ENCODE measurements around the gene CMSS1. TPM values are rescaled to one million over a fixed set of nuclear protein-coding genes. Genes with fewer than 3 reads are reported as not detected.
A peak's percentile ranks its signal among the peaks of the same experiment; 100 is the strongest.

CMSS1 gene
- total RNA-seq, 8 experiments from 2014 or later: 28.2 to 57.2 (median 41.5) TPM

DNA sequence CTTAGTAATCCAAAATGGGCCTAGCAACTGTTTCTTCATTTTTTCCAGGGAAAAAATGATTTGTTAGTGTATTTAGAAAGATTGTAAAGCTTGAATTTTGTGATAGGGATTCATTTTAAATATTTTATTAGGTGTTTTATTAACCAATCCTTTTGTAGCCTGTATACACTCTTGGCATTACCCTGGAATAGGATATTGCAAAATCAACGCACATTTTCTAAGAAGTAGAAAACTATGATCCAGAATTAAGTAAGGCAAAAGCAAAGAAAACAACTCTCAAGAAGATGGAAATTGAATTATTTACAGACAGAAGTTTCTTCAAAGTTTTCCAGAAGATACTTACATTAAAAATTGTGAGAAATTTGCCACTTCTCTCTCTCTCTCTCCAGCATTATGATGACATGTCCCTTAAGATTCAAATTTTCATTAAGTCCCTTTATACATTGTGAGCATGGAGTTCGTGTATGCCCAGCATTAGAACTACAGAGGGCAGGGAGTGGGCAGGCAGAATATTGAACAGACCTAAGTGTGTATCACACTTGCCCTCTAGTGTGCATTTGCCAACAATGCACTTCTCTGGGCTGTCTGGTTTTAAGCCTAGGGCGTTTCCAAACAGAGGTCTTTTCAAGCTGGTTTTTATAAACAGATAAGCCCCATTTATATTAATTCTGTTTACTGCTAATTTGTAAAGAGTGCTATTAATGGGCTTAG is 28.5 kb upstream of the CMSS1 start:
- in situ Hi-C loops (cut with MboI; ENCODE audit: low pct_unique_long_range_greater_than_20kb in 2 of 9, low sequenced_read_pairs in 9 of 9, unreplicated experiment in 9 of 9): no loop called here
- ATAC-seq (replicated peaks in 6 of 8): peak; percentile 70 to 100 (median 89)
- WGBS, 10 experiments: 0 to 90% (median 25%) methylated on average over 1 to 3 of the region's 3 CpGs
- H3K4me1 ChIP-seq (replicated peaks in 1 of 2): no peaks in the 10 kb centered on the region
- H3K27ac ChIP-seq: no peak overlapping the region
- no peak overlapping the region for H3K4me3 ChIP-seq

DNA sequence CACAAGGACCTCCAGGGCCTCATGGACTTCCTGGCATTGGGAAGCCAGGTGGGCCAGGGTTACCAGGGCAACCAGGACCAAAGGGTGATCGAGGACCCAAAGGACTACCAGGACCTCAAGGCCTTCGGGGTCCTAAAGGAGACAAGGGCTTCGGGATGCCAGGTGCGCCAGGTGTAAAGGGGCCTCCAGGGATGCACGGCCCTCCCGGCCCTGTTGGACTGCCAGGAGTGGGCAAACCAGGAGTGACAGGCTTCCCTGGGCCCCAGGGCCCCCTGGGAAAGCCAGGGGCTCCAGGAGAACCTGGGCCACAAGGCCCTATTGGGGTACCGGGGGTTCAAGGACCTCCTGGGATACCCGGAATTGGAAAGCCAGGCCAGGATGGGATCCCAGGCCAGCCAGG is 23.2 kb upstream of the CMSS1 start:
- no peaks in the 10 kb centered on the region for H3K4me1 ChIP-seq (replicated peaks in 1 of 2)
- WGBS, 10 experiments: 77 to 100% (median 87%) methylated on average over 1 to 6 of the region's 8 CpGs; no CpG with 5 or more reads in 4 of the 10 experiments
- no peak overlapping the region for H3K27ac ChIP-seq
- H3K4me3 ChIP-seq: no peak overlapping the region
- ATAC-seq (replicated peaks in 6 of 8): no peak
- in situ Hi-C loops (cut with MboI; ENCODE audit: low pct_unique_long_range_greater_than_20kb in 2 of 9, low sequenced_read_pairs in 9 of 9, unreplicated experiment in 9 of 9): no loop called here

DNA sequence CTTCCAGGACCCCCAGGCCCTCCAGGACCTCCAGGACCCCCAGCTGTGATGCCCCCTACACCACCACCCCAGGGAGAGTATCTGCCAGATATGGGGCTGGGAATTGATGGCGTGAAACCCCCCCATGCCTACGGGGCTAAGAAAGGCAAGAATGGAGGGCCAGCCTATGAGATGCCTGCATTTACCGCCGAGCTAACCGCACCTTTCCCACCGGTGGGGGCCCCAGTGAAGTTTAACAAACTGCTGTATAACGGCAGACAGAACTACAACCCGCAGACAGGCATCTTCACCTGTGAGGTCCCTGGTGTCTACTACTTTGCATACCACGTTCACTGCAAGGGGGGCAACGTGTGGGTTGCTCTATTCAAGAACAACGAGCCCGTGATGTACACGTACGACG is 22.1 kb upstream of the CMSS1 start:
- in situ Hi-C loops (cut with MboI; ENCODE audit: low pct_unique_long_range_greater_than_20kb in 2 of 9, low sequenced_read_pairs in 9 of 9, unreplicated experiment in 9 of 9): no loop called here
- Histone ChIP-seq H3K4me1 (replicated peaks in 1 of 2) (no peaks in the 10 kb centered on the region), H3K4me3 (no peak overlapping the region), H3K27ac (no peak overlapping the region)
- ATAC-seq (replicated peaks in 6 of 8): no peak
- 80 to 100% (median 88%) methylated on average over 1 to 12 of the region's 15 CpGs; no CpG with 5 or more reads in 3 of the 10 experiments for WGBS, 10 experiments

DNA sequence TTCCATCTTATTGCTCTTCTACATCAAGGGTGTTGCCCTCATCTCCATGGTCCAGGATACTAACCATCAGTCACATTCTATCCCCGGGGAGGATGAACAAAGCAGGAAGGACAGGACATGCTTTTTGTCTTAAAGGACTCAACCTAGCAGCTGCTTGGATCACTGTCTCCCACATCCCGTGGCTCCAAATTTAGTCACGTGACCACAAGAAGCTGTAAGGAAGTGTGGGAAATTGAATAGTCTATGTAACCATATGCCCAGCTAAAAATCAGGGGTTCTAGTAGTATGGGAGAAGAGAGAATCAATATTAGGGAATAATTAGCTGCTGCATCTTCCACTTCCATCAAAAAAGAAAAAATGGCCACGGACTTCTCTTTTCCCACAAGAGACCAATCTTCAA is 18.2 kb upstream of the CMSS1 start:
- WGBS, 10 experiments: 33 to 100% (median 90%) methylated on average over 1 to 4 of the region's 4 CpGs; no CpG with 5 or more reads in 1 of the 10 experiments
- no peak for ATAC-seq (replicated peaks in 6 of 8)
- in situ Hi-C loops (cut with MboI; ENCODE audit: low pct_unique_long_range_greater_than_20kb in 2 of 9, low sequenced_read_pairs in 9 of 9, unreplicated experiment in 9 of 9): no loop called here
- H3K27ac ChIP-seq: no peak overlapping the region
- H3K4me3 ChIP-seq: no peak overlapping the region
- H3K4me1 ChIP-seq (replicated peaks in 1 of 2): no peaks in the 10 kb centered on the region

DNA sequence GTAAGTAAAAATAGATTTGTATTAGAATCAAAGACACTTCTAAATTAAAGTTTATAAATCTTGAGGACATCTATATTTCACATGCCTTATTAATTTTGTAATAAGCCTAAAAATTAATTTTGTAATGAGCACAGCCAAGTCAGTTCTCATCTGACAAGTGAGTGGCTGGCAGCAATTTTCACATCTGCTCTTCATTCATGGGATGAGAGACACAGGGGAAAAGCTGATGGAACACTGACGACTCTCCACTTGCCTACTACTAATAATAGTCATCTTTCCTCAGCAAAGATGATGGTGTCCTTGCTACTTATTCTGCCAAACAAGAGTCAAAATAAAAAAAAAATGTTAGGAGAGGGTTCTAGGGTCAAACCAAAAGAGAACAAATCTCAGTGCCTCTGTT is 14.4 kb upstream of the CMSS1 start:
- Histone ChIP-seq H3K4me1 (replicated peaks in 1 of 2) (no peaks in the 10 kb centered on the region), H3K4me3 (no peak overlapping the region), H3K27ac (no peak overlapping the region)
- in situ Hi-C loops (cut with MboI; ENCODE audit: low pct_unique_long_range_greater_than_20kb in 2 of 9, low sequenced_read_pairs in 9 of 9, unreplicated experiment in 9 of 9): no loop called here
- WGBS, 10 experiments: 17 to 92% (median 59%) methylated on average over 1 of the region's 1 CpG; no CpG with 5 or more reads in 2 of the 10 experiments
- ATAC-seq (replicated peaks in 6 of 8): no peak

DNA sequence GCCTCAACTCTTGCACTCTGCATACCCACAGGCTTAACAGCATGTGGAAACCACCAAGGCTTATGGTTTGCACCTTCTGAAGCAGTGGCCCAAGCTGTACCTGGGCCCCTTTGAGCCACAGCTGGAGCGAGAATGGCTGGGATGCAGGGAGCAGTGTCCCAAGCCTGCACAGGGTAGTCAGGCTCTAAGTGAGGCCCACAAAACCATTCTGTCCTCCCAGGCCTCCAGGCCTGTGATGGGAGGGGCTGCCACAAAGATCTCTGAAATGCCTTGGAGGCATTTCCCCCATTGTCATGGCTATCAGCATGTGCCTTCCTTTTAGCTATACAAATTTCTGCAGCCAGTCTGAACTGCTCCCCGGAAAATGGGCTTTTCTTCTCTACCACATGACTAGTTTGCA is 12.5 kb upstream of the CMSS1 start:
- H3K27ac ChIP-seq: no peak overlapping the region
- no peak overlapping the region for H3K4me3 ChIP-seq
- in situ Hi-C loops (cut with MboI; ENCODE audit: low pct_unique_long_range_greater_than_20kb in 2 of 9, low sequenced_read_pairs in 9 of 9, unreplicated experiment in 9 of 9): no loop called here
- H3K4me1 ChIP-seq (replicated peaks in 1 of 2): no peaks in the 10 kb centered on the region
- WGBS, 10 experiments: 10 to 100% (median 80%) methylated on average over 1 to 2 of the region's 2 CpGs; no CpG with 5 or more reads in 3 of the 10 experiments
- ATAC-seq (replicated peaks in 6 of 8): no peak

DNA sequence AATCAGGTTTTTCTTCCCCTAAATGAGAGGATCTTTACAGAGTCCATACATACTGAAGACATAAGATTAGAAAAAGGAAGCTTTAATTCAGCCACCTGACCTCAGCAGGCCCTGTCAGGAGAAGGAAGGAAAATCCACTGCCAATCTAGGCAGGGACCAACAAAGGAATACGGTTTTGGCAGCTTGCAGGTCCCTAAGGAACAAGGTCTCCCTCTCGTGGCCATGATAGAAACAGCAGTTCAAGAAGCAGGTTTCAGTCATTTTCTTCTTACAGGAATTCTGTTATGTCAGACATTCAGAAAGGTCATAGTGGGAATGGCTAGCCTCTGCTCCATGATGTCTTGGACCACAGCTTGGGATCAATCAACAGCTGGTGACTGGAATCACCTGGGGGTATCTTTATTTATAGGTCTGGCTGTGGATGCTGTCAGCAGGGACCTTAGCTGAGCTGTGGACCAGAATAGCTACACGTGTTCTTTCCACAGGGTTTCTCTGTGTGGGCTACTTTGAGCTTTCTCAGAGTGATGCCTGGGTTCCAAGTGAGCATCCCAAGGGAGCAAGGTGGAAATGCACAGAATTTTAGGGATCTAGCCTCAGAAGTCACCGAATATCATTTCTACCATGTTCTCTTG is 9.4 kb upstream of the CMSS1 start:
- 0 to 80% (median 54%) methylated on average over 1 to 3 of the region's 4 CpGs; no CpG with 5 or more reads in 5 of the 10 experiments for WGBS, 10 experiments
- Histone ChIP-seq H3K27ac (no peak overlapping the region), H3K4me1 (replicated peaks in 1 of 2) (no peaks in the 10 kb centered on the region), H3K4me3 (no peak overlapping the region)
- in situ Hi-C loops (cut with MboI; ENCODE audit: low pct_unique_long_range_greater_than_20kb in 2 of 9, low sequenced_read_pairs in 9 of 9, unreplicated experiment in 9 of 9): no loop called here
- ATAC-seq (replicated peaks in 6 of 8): peak in 3 of 8 experiments; percentile 71 to 75 (median 72)

DNA sequence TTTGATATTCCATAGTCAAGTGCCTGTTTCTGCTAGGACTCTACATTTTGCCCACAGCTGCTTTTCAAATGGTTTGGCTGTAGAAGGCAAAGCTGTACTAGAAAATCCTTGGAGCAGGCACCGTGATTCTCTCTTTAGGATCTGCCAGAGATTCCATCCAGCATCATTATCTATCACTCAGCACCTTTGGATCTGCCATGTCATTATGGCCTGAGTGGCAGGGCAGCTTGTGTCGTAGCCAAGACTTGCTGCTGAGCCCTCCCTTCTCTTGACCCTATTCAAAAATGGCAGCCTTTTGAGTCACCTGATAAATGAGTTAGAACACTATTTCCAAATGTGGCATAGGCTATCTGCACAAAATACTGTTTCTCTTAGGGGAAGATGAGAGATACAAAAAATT is 8.1 kb upstream of the CMSS1 start:
- in situ Hi-C loops (cut with MboI; ENCODE audit: low pct_unique_long_range_greater_than_20kb in 2 of 9, low sequenced_read_pairs in 9 of 9, unreplicated experiment in 9 of 9): no loop called here
- ATAC-seq (replicated peaks in 6 of 8): no peak
- 38 to 81% (median 75%) methylated on average over 1 to 2 of the region's 2 CpGs; no CpG with 5 or more reads in 3 of the 10 experiments for WGBS, 10 experiments

DNA sequence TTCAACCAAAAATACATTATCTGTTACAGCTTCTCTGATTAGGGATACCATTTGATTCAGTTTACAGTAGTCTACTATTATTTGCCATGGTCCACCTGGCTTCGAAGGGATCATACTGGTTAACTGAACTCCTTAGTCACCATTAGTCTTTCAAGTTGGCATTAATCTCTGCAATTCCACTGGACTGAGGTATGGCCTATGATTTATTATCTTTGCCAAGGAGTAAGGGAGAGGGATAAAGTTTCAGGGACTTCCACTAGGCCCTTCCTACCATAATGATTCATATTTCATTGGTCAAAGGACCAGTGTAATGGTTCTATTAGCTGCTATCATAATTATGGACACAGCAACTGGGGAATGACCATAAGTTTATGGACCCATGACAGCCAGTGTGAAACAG is 7.3 kb upstream of the CMSS1 start:
- no peak overlapping the region for H3K4me3 ChIP-seq
- H3K4me1 ChIP-seq (replicated peaks in 1 of 2): no peaks in the 10 kb centered on the region
- in situ Hi-C loops (cut with MboI; ENCODE audit: low pct_unique_long_range_greater_than_20kb in 2 of 9, low sequenced_read_pairs in 9 of 9, unreplicated experiment in 9 of 9): no loop called here
- WGBS, 10 experiments: 40 to 100% (median 100%) methylated on average over 1 of the region's 1 CpG; no CpG with 5 or more reads in 3 of the 10 experiments
- no peak overlapping the region for H3K27ac ChIP-seq
- ATAC-seq (replicated peaks in 6 of 8): no peak

More for the DNA sequence above, 8.1 kb upstream of the CMSS1 start:
- Histone ChIP-seq H3K4me1 (replicated peaks in 1 of 2) (no peaks in the 10 kb centered on the region), H3K4me3 (no peak overlapping the region), H3K27ac (no peak overlapping the region)

DNA sequence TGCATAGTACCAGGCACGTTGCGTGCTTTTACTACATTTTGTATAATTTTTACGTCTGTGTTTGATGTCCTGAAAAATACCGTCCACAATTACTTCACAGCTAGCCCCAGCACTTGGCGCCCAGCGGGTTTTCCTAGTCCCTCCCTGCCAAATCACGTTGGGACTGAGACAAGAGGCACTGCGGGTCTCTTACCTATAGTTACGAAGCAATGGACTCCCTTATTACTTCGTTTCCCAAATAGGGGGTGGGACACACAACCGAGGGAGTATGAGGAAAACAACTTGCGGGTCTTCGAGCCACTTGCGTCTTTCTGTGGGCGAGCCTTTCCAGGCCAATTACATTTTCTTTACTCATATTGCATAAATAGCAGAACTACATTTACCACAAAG is 620 bp upstream of the CMSS1 start:
- peak in 1 of 8 experiments; percentile 2 for ATAC-seq (replicated peaks in 6 of 8)
- Histone ChIP-seq H3K4me1 (replicated peaks in 1 of 2) (peaks cover 5 to 13% of the 10 kb centered on the region in 2 donors), H3K4me3 (peak overlapping the region; percentile 58 to 93 (median 85)), H3K27ac (no peak overlapping the region)
- WGBS, 10 experiments: 0 to 20% (median 3%) methylated on average over 2 to 14 of the region's 15 CpGs; no CpG with 5 or more reads in 1 of the 10 experiments
- in situ Hi-C loops (cut with MboI; ENCODE audit: low pct_unique_long_range_greater_than_20kb in 2 of 9, low sequenced_read_pairs in 9 of 9, unreplicated experiment in 9 of 9): no loop called here

DNA sequence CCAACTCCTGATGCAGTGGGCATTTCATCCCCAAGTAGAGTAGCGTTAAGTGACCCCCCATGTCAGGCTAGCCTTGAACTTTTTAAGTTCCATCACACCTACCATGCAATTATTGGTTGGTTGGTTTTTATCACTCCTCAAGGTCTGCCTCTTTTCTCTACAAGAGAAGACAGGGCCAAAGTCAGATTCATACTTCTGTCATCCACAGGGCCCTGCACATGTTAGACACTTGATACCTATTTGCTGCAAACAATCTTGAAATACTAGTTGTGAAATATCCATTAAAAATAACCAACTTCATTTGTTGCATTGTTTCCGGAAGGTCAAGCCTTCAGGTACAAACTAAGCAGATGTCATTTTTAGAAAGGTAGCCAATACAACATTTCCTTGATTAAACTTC is 1.2 kb downstream of the CMSS1 start:
- no peak overlapping the region for H3K27ac ChIP-seq
- H3K4me1 ChIP-seq (replicated peaks in 1 of 2): peaks cover 5 to 13% of the 10 kb centered on the region in 2 donors
- peak overlapping the region; percentile 58 to 93 (median 85) for H3K4me3 ChIP-seq
- in situ Hi-C loops (cut with MboI; ENCODE audit: low pct_unique_long_range_greater_than_20kb in 2 of 9, low sequenced_read_pairs in 9 of 9, unreplicated experiment in 9 of 9): no loop called here
- WGBS, 10 experiments: 57 to 100% (median 78%) methylated on average over 1 to 2 of the region's 2 CpGs; no CpG with 5 or more reads in 1 of the 10 experiments
- no peak for ATAC-seq (replicated peaks in 6 of 8)

DNA sequence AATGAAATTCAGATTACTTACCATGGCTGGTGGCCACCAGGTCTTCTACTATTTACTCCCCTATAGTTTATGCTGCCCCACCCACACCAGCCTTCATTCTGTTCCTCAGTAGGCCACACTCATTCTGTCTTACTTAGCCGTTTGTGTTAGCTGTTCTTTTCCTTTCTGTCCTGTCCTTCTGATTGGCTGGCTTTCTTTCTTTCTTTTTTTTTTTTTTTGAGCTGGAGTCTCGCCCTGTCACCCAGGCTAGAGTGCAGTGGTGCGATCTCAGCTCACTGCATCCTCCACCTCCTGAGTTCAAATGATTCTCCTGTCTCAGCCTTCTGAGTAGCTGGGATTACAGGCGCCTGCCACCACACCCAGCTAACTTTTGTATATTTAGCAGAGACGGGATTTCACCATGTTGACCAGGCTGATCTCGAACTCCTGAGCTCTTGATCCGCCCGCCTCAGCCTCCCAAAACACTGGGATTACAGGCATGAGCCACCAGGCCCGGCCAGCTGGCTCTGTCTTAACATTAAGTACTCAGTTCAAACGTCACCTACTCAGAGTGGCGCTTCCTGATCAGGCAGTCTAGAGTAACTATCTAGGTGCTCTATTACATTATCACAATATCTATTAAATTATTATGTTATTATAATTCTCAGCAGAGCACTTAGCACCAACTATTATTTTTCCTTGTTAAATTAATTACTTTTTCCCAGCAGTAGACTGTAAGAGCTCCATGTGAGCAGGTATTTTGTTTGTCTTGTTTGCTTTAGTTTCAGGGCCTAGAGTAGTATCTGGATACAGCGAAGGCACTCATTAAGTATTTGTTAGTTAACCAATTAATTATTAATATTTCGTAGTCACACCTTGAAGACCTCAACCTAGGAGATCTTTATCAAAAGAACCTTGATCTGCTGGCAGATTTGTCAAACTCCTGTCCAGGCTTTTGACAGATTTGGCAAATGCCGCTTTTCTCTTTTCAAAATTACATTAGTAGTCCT is 6.4 kb downstream of the CMSS1 start:
- Histone ChIP-seq H3K4me3 (no peak overlapping the region), H3K27ac (no peak overlapping the region), H3K4me1 (replicated peaks in 1 of 2) (peaks cover under 1 to 9% of the 10 kb centered on the region in 2 donors)
- peak in 7 of 8 experiments; percentile 24 to 65 (median 35) for ATAC-seq (replicated peaks in 6 of 8)
- WGBS, 10 experiments: 71 to 100% (median 83%) methylated on average over 2 to 12 of the region's 14 CpGs
- in situ Hi-C loops (cut with MboI; ENCODE audit: low pct_unique_long_range_greater_than_20kb in 2 of 9, low sequenced_read_pairs in 9 of 9, unreplicated experiment in 9 of 9): no loop called here

All from motor neuron (in vitro differentiated cells).